Measurements from ENCODE around the gene SCO2.
A peak's percentile ranks its signal among the peaks of the same experiment; 100 is the strongest.

SCO2 gene, protein sequence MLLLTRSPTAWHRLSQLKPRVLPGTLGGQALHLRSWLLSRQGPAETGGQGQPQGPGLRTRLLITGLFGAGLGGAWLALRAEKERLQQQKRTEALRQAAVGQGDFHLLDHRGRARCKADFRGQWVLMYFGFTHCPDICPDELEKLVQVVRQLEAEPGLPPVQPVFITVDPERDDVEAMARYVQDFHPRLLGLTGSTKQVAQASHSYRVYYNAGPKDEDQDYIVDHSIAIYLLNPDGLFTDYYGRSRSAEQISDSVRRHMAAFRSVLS

DNA sequence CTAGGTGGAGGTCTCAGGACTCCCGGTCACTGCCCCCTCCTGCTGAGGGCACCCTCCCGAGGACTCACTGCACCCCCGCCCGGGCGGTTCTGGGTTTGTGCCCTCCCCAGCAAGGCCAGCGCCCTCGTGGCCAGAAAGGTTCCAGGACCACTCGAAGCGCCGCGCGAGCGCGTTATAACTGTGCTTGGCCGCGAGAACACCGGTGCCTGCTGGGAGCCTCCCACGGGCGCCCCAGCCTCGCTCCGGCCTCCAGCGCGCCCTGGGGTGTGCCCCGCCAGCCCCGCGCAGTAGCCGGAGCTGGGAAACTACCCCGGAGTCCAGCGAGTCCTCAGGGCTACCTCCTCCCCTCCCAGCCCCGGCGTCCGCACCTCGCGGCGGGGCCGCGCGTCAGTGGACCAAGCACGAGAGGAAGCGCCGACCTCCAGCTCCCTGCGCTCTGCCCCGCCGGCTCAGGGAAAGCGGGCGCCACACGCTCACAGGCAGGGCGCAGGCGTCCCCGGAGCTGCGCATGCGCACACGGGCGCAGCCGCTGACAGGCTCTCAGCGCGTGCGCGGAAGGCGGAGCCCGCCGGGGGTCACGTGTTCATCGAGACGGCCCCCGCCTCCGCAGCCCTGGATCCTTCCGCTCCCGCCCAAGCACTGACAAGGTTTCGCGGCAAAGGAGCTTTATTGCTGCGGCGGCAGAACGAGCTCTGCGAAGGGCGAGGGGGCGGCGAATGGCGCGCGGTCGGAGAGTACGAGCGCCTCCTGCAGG, at the start of gene SCO2:
Gene SCO2, minus strand, starts transcription at position 495 of the 754 bp plus-strand sequence. CDS start 1,187 bp downstream, outside the sequence.
- peak; percentile 99 for DNase-seq

DNA sequence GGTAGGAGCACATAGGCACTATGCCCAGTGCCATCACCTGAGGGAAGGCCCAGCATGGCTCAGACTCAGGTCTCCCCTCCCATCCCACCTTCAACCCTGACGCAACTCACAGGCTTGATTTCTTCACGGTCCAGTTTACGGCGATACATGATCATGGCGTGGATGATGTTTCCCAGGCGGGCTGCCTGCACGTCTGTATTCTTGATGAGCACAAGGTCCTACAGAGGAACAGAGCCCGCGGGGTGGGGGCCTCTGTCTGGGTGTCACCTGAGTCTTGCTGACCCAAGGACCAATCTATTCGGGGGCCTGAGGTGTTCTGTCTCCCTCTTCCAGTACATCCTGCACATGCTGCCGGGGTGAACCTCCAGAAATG, 49.0 kb upstream of the SCO2 start:
- no peak for DNase-seq

DNA sequence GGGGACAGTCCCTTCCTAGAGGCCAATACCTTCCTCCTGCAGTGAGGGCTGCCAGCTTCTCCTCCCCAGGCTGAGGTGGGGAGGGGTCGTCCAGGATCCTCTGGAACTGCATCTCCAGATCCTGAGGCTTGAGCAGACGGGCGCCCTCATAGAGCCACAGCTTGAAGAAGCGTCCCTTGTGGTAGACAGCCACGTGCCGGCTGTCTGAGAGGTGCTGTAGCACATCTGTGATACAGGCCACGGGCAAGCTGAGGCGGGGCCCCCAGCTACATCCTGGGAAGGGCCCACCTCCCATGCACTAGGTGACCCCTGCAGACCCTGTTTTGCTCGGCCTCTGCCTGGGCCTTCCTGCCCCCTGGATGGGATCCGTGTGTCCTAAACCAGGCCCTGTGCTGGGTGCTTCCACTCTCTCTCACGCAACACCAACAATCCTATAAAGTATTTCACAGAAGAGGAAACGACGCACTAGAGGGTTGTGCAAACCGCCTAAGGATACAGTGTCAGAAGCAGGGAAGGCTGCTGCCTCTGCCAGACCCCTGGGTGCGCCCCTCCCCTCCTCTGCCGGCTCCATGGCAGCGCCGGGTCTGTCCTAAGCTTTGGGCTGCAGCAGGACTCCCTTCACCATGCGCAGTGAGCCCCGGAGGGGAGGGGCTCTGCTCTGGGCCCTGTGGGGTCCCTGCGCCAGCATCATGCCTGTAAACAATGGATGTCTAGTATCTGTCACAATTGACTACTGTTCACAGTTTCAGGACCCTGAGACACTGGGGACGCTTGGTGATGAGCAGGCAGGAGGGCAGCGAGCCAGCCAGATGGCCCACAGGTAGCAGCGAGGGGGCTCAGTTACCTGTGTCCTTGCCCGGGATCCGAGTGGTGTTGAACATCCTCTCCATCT, 48.3 kb upstream of the SCO2 start:
- no peak for DNase-seq

DNA sequence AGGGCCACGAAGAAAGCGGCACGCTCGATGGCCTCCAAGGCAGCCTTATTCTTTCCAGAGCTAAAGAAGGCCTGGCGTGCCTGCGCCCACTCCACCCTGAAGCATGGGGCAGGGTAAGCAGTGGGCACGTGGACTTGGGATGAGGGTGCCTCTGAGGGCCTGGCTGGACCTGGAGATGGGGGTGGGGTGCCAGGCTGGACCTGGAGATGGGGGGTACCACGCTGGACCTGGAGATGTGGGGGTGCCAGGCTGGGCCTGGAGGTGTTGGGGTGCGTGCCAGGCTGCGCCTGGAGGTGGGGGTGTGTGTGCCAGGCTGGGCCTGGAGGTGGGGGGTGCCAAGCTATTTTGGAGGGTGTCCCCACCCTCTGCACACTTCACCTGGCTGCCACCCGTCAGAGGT, 47.6 kb upstream of the SCO2 start:
- DNase-seq, result no peak

DNA sequence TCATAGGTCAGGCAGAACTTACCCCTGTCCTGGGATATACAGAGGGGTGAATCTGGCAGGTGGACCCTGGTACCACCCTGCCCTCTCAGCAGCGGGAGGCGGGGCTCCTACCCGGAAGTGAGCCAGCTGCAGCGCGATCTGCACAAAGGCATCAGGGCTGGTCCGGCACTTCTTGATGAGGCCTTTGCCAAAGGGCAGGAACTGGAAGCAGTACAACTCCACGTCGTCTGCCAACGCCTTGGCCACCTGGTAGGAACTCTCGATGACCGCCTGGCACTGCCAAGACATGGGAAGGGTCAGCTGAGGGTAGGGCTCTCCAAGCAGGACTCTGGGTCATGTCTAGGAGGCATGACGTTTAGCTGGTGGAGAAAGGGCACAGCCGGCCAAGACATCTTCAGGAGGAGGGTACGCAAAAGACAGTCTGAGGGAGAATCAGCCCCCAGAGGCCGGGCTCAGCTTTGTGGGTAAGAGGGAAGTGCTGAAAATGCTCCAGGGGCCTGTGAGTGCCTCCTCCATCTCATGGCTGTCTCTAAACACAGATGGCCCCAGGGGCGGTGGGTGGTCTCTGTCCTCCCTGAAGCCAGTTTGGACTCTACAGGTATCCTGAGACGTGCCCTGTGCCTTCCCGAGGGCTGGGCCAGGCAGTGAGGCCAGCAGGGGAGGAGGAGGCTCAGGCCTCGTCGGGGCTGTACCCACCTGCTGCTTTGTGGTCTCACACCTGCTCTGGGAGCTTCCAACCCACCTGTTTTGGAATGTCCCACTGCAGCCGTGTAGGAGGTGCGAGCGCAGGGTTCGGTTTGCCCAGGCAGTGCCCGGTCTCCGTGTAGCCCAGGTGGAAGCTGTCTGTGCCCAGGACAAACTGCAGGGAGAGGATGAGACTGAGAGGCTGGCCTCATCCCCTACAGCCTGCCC, 46.1 kb upstream of the SCO2 start:
- no peak for DNase-seq

DNA sequence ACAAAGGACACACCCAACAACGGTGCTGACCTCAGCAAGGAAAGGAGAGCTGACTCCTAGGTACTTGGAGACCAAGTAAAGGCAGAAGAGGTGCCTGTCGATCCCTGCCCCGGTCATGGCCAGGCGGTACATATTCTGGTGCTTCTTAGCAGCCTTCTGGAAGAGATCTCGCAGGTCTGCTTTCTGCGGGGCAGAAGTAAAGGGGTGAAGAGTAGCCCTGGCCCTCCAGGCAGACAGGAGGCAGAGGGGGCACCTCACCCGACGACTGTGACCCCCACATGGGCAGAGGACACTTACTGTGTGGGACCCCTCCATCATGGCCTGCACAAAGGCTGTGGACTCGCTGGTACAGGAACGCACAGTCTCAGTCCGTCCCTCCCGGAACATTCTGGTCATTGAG, 45.5 kb upstream of the SCO2 start:
- DNase-seq, result no peak

DNA sequence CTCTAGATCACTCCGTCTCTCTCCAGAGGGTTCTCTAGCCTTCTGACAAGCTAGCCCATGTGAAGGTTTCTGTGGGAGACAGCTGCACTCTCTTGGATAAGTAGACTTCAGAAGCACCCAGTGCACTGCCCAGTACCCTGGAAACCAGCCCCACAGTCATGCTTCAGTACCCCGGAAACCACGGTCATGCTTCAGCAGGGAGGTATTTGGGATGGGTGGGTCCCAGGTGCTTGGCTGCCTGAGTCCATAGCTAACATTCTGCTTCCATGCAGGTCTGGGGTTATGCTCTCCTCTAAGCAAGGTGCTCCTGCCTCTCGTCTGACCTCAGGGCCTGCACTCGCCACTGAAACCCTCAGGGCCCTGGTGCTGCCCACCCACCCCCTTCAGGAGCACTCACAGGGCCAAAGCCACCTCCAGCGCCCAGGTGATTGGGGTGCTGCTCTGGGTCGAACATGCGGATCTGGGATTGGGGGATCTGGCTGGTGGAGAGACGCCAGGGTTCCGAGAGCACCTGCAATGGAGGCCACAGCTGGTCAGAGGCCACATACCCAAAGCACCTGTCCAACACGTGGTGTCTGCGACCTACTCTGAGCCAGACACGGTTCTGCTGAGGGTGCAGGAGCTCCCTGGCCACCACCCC, 44.6 kb upstream of the SCO2 start:
- no peak for DNase-seq

DNA sequence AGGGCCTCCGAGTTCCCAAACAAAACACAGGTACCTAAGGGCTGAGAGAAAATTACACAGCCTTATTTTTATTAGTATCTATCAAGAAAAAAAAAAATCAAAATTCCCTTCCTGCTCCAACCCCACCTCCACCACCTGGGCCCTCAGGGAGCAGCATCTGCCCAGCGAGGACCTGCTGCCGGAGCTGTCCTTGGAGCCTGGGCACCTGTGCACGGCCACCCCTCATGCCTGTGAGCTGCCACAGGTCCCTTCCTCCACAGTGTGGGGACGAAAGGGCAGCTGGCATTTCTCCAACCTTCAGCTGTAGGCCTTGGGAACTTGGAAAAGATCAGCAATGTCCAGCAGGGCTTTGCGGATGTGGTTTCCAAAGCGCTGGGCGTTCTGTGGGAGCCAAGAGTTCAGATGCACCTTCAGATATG, 43.7 kb upstream of the SCO2 start:
- no peak for DNase-seq

DNA sequence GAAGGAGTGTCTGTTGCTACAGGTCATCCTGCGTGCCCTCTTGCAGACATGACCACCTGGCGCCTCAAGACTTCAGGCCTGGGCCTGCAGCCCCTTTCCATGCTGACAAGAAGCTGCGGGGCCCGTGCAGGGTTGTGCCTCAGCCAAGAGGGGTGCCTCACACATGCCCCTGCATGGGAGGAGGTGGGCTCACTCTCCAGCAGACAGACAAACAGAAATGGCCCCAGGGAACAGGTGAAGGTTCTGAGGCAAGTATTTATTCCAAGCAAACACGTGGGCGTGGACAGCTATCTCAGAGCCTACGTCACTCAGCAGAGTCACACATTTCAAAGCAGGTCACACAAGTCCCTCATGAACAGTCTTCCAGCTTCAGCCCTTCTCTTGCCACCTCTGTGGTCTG, 43.2 kb upstream of the SCO2 start:
- no peak for DNase-seq

DNA sequence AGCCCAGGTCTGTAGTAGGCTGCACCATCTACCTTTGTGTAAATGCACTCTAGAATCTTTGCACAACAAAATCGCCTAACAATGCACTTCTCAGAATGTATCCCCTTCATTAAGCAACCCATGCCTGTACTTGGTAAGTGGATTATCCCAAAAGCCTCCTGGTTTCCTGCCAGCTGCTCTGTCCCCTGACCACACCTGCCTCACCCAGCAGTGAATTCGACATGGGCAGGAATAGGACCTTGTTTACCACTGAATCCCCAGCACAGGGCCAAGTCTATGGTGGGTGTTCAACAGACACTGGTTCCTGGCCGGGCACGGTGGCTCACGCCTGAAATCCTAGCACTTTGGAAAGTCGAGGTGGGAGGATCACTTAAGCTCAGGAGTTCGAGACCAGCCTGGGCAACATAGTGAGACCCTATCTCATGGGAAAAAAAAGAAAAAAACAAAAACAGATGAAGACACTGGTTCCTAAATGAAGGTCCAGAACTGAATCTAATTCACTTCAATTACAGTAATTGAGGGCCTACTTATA, 42.4 kb upstream of the SCO2 start:
- no peak for DNase-seq

DNA sequence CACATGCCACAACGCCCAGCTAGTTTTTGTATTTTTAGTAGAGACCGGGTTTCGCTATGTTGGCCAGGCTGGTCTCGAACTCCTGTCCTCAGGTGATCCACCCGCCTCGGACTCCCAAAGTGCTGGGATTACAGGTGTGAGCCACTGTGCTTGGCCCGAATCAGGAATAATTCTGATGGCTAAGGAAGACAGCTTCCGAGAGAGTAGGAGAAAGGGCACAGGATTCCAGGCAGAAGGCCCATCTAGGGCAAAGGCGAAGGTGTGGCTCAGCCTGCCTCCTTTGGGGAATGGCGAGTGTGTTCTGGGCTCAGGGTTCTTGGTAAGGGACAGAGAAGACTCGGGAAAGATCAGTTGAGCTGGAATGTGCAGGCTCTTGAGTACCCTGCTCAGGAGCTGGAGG, 38.9 kb upstream of the SCO2 start:
- no peak for DNase-seq

DNA sequence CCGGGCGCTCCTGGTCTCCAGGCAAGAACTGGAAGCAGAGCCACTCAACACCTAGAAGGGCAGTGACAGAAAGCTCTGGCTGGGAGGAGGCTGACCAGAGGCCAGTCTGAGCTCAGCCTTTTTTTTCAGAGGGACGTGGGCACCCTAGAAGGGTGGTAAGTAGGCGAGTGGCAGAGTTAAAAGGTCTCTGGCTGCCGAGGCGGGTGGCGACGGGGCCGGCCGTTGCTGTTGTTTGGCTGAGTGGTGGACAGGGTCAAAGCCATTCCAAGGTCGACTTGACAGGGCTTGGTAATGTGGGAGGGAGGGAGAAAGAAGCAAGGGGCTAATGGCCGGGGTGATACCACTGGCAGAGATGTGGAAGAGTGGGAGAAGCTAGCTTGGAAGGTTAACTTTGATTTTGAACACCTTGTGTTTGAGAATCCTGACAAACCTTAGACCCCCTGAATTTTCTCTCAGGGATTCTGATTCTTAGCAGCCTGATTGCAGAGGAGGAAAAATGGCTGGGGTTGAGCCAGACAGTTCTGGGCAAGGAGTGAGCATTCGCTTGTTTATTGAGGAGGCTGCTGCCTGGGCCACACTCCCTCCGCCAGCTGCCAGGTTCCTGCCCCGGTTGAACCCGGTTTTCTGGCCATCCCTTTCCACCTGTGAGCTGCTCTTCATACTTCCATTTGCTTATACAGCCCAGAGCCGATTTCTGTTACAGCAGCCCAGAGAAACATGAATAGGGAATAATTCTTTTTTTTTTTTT, 38.2 kb upstream of the SCO2 start:
- no peak for DNase-seq

DNA sequence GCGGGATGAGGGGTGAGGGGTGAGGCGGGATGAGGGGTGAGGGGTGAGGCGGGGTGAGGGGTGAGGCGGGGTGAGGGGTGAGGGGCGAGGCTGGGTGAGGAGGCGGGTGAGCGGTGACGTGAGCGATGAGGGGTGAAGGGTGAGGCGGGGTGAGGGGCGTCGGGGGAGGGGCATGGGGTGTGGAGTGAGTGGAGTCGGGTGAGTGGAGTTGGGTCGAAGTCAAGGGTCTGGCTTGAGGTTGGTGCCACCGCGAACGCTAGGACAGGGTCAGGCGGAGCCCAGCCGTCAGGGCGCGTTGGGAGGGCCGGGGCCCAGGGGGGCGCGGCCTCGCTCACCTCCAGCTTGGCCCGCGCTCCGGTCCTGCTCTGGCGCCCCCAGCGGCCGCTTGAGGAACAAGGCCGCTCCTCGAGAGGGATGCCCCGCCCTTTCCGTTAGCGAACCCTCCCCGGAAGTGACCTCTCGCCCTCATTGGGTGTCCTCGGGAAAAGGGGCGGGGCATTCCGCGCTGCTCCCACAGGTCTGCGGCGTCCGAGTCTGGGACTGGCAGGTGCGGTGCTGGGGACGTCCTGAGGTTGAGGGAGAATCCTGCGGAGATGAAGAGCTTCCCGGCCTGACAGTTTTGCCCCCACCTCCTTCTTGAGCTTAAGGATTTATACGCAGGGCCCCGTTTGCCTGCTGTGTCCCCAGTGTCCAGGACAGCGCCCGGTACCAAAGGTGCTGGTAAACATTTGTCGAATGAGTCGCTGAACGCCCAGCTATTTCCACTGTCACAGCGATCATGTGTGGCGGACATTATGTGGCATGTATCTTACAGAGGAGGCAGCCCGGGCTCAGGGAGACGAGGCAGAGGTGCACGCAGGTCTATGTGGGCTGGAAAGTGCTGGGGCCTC, 37.4 kb upstream of the SCO2 start, which contains the start of gene SYCE3:
Gene SYCE3, minus strand, starts transcription at position 397 of the 890 bp plus-strand sequence. CDS start 6,514 bp downstream, outside the sequence.
- DNase-seq, result peak; percentile 99

DNA sequence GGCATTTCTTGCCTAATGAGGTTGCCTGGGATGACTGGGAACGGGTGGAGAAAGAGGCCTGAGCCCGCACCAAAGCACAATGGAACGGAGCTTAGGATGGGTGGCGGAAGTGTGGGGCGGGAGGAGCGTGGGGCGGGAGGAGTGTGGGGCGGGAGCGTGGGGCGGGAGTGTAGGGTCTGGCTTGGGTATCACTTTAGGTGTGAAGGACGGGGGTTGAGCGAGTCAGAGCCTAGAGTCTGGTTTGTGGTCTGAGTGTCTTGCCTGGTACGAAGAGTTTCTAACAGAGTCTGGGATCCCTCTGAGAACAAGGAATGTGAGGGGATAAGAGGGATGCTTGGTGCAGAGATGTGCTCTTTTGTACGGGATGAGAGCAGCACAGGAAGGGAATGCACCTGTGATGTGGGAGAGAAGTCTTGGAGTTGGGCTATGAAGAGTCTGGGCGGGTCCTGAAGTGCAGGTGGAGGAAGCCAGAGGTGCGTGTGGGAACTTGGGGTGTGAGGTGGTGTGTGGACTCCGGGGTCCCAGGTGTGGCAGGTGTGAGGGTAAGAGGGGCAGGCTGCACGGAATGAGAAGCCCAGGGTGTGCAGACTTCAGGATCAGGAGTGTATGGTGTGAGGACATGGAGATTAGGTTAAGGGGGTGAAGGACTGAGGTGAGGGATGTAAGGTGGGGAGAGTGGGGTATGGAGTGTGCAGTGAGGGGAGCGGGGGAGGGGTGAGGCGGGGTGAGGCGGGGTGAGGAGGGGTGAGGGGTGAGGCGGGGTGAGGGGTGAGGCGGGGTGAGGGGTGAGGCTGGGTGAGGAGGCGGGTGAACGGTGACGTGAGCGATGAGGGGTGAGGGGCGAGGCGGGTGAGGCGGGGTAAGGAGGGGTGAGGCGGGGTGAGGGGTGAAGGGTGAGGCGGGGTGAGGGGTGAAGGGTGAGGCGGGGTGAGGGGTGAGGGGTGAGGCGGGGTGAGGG, 36.3 kb upstream of the SCO2 start:
- no peak for DNase-seq

DNA sequence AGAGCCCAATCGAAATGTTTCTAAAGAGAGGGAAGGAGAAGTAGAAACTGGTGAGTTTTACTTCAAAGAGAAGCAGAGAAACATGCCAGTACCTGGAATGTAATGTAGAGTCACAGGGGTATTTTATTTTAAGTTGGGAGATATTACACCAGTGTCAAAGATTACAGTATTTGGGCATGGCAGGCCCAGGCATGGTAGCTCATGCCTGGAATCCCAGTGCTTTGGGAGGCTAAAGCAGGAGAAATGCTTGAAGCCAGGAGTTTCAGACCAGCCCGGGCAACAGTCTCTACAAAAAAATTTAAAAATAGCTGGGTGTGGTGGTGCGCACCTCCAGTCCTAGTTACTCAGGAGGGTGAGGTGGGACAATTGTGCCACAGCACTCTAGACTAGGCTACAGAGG, 34.6 kb upstream of the SCO2 start:
- no peak for DNase-seq

DNA sequence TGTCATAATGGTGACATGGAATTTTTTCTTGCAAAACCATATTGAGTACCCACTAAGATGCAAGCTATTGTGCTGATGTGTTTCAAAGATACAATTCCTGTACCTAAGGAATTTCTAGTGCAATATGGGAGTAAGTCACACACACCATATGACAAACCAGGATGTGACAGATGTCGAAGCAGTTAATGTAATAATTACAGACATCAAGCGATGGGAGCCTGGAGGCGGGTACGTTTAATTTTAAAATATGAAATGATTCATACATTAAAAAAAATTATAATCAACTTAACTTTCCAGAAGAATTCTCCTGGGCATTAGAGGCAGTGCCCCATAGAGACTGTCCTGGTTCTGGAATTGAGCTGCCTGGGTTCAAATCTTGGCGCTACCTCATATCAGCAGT, 31.3 kb upstream of the SCO2 start:
- no peak for DNase-seq

DNA sequence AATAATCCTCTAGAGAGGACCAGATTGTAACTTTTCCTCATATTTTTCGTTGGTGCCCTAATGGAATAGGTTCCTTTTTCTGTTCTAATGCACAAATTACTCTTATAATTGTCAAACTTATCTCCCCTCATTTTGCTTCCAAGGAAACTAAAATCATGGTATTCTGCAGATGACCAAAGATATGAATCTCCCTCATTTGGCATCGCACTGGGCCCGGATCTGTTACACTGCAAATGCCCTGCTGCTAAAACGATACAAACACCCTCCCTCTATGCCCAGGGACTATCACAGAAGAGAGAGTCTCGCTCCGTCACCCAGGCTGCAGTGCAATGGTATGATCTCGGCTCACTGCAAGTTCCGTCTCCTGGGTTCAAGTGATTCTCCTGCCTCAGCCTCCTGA, 27.9 kb upstream of the SCO2 start:
- no peak for DNase-seq

DNA sequence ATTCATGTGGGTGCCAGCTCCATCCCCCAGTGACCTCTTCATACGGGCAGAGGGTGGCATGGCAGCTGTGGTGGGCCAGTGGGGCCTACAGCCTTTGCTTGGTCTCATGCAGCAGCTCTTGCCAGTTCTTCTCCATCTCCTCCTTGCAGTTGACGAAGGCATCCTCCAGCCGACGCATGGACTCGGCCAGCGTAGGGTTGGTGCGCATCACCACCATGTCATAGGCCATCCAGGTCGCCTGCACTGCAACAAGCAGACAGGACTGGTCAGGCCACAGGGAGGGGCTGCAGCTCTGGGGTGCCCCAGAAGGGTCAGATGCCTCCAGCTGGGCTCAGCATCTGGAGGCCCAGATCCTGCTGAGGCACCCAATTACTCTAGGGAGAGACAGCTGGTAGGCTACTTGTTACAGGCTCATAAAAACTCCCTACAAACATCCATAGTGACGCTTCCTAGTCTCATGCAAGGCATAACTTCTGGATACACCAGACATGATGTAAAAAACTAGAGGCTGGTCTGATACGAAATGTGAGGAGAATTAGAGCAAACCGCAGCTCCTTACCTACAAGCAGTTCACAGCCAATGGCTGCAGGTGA, 25.9 kb upstream of the SCO2 start:
- DNase-seq, result no peak

All from retina (tissue), 1 donor.